Lower lobe of right lung (tissue), 2 donors: ENCODE measurements around the gene MAP7. TPM values are rescaled to one million over a fixed set of nuclear protein-coding genes. Genes with fewer than 3 reads are reported as not detected.
A peak's percentile ranks its signal among the peaks of the same experiment; 100 is the strongest.

Experiments
- ATAC-seq, 2 donors: fragments of 200-7000 bp; cut with Tn5 transposase; one replicate each; pipeline ENCODE4 v1.9.1; 2020 to 2022; ENCODE audit warnings: mild to moderate bottlenecking in 2 of 2, moderate library complexity in 2 of 2
- DNase-seq: peaks from one replicate; pipeline ENCODE4 v3.0.0-alpha.2; 2020
- H3K27ac ChIP-seq: fragments of 200-600 bp; one replicate; pipeline ENCODE4 v1.8.0; 2022
- H3K27me3 ChIP-seq: fragments of 200-600 bp; one replicate; pipeline ENCODE4 v1.8.0; 2022; ENCODE audit warnings: low read depth
- H3K36me3 ChIP-seq: fragments of 200-600 bp; one replicate; pipeline ENCODE4 v1.8.0; 2022; ENCODE audit warnings: mild to moderate bottlenecking
- H3K4me1 ChIP-seq: fragments of 200-600 bp; one replicate; pipeline ENCODE4 v1.8.0; 2022
- H3K4me3 ChIP-seq: fragments of 200-600 bp; one replicate; pipeline ENCODE4 v1.8.0; 2022; ENCODE audit warnings: mild to moderate bottlenecking
- H3K9me3 ChIP-seq: fragments of 200-600 bp; one replicate; pipeline ENCODE4 v1.8.0; 2022
- CTCF ChIP-seq: fragments of 200-600 bp; IDR thresholded peaks from one replicate; pipeline ENCODE4 v1.8.0; 2022; ENCODE audit warnings: antibody characterized with exemption, mild to moderate bottlenecking
- intact Hi-C: fragments of 100-400 bp; cut with DNase I; formaldehyde crosslinking; loops from one replicate; pipeline ENCODE4 v1.11.0; 2022
- total RNA-seq: library from RNA; stranded (reverse); fragmentation: NEBNext Ultra II Directional; extraction: Animal tissue kit (Norgen Biotek cat#: 25700); gene quantifications from one replicate; pipeline ENCODE4 v1.2.1, GENCODE V29; 2021
- donor health status: DM: no; HTN: yes; CAD: no; lungs with severe emphysema.

The MAP7 gene
- total RNA-seq, 1 donor from 2014 or later, result 18.3 TPM

- ATAC-seq, result peak in 1 of 2 donors; percentile 33
- Histone ChIP-seq H3K27me3 (no peaks in the 10 kb centered on the region), H3K4me1 (peaks cover 27% of the 10 kb centered on the region), H3K27ac (no peak overlapping the region), H3K9me3 (no peaks in the 10 kb centered on the region), H3K36me3 (no peaks in the 10 kb centered on the region), H3K4me3 (no peak overlapping the region)
- intact Hi-C loops, result no loop called here
- no peak for TF ChIP-seq CTCF
- DNase-seq, result no peak
Observed at GRCh38 chr6:136471372-136471771, 78.8 kb downstream of the MAP7 start.

GRCh38 chr6:136470044-136470443 is 80.2 kb downstream of the MAP7 start:
- no peak overlapping the region for H3K27ac ChIP-seq
- H3K9me3 ChIP-seq, result no peaks in the 10 kb centered on the region
- H3K36me3 ChIP-seq, result no peaks in the 10 kb centered on the region
- peak; percentile 46 to 67 for ATAC-seq
- no peak overlapping the region for H3K4me3 ChIP-seq
- TF ChIP-seq CTCF, result no peak
- H3K4me1 ChIP-seq, result peaks cover 27% of the 10 kb centered on the region
- intact Hi-C loops, result no loop called here
- DNase-seq, result no peak
- H3K27me3 ChIP-seq, result no peaks in the 10 kb centered on the region

- Histone ChIP-seq H3K27me3 (no peaks in the 10 kb centered on the region), H3K4me1 (peaks cover 27% of the 10 kb centered on the region), H3K9me3 (no peaks in the 10 kb centered on the region), H3K27ac (no peak overlapping the region), H3K36me3 (no peaks in the 10 kb centered on the region), H3K4me3 (no peak overlapping the region)
- intact Hi-C loops, result no loop called here
- TF ChIP-seq CTCF, result no peak
- ATAC-seq (no peak), DNase-seq (no peak)
Observed at GRCh38 chr6:136469154-136469553, 81.1 kb downstream of the MAP7 start.

GRCh38 chr6:136468711-136469110 is 81.5 kb downstream of the MAP7 start:
- H3K36me3 ChIP-seq, result no peaks in the 10 kb centered on the region
- H3K27ac ChIP-seq, result no peak overlapping the region
- DNase-seq, result no peak
- intact Hi-C loops, result no loop called here
- H3K9me3 ChIP-seq, result no peaks in the 10 kb centered on the region
- no peak for ATAC-seq
- no peaks in the 10 kb centered on the region for H3K27me3 ChIP-seq
- H3K4me1 ChIP-seq, result peaks cover 27% of the 10 kb centered on the region
- no peak for TF ChIP-seq CTCF
- H3K4me3 ChIP-seq, result no peak overlapping the region

- Histone ChIP-seq H3K4me3 (no peak overlapping the region), H3K9me3 (no peaks in the 10 kb centered on the region), H3K36me3 (no peaks in the 10 kb centered on the region), H3K27me3 (no peaks in the 10 kb centered on the region), H3K27ac (no peak overlapping the region), H3K4me1 (peaks cover 20% of the 10 kb centered on the region)
- intact Hi-C loops, result no loop called here
- ATAC-seq (no peak), DNase-seq (no peak)
- no peak for TF ChIP-seq CTCF
Observed at GRCh38 chr6:136467186-136467585, 83.0 kb downstream of the MAP7 start.

GRCh38 chr6:136466777-136467176 is 83.4 kb downstream of the MAP7 start:
- ATAC-seq (no peak), DNase-seq (no peak)
- peaks cover 16% of the 10 kb centered on the region for H3K4me1 ChIP-seq
- TF ChIP-seq CTCF, result no peak
- H3K27ac ChIP-seq, result no peak overlapping the region
- no peaks in the 10 kb centered on the region for H3K36me3 ChIP-seq
- H3K9me3 ChIP-seq, result no peaks in the 10 kb centered on the region
- H3K4me3 ChIP-seq, result no peak overlapping the region
- intact Hi-C loops, result no loop called here
- no peaks in the 10 kb centered on the region for H3K27me3 ChIP-seq
